Activated T-helper 1 cell treated with Interleukin-2 at 50 U/mL for 16 hours (primary cell): Measurements from ENCODE around the gene SLC25A4.
A peak's percentile ranks its signal among the peaks of the same experiment; 100 is the strongest.
"Not testable (repeated sequence)": the region's sequence is repeated elsewhere in the genome, so short reads cannot be mapped to it uniquely, and the experiment has no call there.

ENCODE experiments used
- DNase-seq: peaks from one replicate; pipeline ENCODE4 v3.0.0-alpha.2; 2020; ENCODE audit warnings: low read depth

SLC25A4 gene

GRCh38 chr4:185183622-185184281, 40.7 kb downstream of the SLC25A4 start:
- DNase-seq: peak; percentile 45

GRCh38 chr4:185186769-185187168, 43.7 kb downstream of the SLC25A4 start:
- DNase-seq: no peak

- no peak for DNase-seq
Observed at GRCh38 chr4:185189606-185190305, 46.7 kb downstream of the SLC25A4 start.

GRCh38 chr4:185190306-185190856, 47.3 kb downstream of the SLC25A4 start:
- no peak for DNase-seq

DNA sequence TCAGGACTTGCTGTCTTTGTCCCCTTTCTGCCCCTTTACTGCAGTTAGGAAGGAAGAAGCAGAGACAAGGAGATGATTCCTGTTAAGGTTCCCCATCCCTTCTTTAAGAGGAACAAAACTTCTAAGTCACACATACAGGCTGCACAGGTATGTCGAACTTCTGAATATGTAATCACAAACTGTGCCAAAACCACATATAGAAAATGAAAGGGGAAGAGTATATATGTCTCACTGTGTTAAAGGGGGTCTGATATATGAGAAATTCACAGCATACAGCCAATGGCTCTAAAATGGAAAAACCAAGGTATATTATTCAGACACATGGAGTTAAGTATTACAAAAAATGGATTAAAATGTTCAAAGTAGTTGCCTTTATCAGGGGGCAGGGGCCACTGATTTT, 49.0 kb downstream of the SLC25A4 start:
- DNase-seq: no peak

- DNase-seq: no peak
Observed at GRCh38 chr4:185194924-185195888, 52.1 kb downstream of the SLC25A4 start.

- no peak for DNase-seq
Observed at GRCh38 chr4:185196437-185196836, 53.4 kb downstream of the SLC25A4 start.

DNA sequence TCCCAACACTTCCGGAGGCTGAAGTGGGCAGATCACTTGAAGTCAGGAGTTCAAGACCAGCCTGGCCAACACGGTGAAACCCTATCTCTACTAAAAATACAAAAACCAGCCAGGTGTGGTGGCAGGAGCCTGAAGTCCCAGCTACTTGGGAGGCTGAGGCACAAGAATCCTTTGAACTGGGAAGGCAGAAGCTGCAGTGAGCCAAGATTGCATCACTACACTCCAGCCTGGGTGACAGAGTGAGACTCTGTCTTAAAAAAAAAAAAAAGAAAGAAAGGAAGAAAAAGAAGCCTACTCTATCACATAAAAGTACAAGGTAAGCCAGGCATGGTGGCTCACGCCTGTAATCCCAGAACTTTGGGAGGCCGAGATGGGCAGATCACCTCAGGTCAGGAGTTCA, 55.1 kb downstream of the SLC25A4 start:
- DNase-seq: not testable (repeated sequence)
